T-helper 22 cell (primary cell): ENCODE results near the gene GP1BA.

ENCODE experiments used
- DNase-seq: peaks from one replicate; pipeline ENCODE4 v3.0.0-alpha.2; 2020; ENCODE audit warnings: low read depth

Gene GP1BA

DNA sequence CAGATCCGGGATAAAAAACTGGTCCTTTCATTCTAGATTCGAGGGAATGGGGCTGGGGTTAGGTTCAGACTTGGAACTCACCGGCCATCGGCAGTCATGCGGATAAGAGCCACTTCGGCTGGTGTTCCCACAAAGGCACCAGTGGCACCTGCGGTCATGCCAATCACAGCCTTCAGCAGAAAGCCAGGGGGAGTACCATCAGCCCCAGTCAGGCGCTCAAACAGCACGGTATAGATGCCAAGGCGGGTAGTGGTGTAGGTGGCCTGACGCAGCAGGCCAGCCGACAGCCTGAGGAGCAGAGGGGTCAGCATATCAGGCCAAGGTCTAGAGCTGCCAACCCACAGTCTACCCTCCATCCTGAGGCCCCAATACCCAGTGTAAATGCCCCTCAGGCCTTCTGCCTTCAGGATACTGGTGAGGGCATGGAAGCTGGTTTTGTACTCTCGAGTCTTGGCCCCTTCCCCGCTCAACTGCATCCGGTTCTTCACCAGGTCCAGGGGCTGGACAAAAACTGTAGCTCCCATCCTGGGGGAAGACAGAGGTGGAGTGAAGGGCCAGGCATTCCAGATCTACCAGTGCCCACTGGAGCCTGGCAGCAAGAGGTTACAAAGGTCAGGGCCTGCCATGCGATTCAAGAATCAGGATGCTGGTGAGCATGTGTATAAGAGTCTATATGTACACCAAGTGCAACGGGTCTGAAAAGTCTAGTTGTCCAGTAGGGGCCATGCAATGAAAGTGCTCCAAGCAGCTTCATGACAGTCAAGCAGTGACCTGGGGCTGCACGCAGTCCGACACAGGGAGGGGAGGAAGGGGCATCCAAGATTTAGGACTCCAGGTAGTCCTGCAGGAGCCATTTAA is 6.8 kb downstream of the GP1BA start:
- DNase-seq, result no peak

- DNase-seq, result no peak
These were observed 7.4 kb downstream of the GP1BA start for GRCh38 chr17:4939546-4939795.

DNA sequence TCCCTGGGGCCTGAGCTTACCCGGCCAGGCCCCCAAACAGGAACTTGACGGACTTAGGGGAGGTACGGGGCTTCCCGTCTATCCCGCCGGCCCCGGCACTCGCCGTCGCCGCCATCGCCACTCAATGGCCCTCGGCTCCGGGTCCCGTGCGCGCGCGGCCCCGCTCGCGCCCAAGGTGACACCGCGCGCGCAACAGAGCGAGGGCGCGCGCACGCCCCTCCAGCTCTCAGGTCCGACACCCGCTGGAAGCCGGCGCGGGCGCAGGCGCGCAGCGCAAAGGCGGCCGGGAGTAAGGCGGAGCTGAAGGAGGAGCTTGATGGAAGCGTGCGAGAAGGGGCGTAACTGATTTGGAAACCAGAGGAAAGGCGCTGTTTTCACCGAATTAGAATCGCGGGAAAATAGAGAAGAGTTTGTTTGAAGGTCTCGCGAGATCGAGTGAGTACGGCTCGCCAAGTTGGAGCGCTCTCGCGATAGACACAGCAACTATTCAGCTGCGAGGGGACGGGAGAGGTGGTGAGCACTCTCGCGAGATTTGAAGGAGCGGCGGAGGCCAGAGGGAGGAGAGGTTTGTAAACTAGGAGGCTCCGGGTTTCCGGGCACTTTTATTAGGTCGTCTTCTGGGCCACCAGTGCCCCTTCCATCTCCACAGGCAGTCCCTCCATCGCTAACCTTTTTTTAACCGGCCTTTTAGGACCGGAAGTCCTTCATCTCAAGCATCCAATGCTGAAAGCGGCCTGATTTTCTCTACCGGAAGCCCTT is 7.9 kb downstream of the GP1BA start, which contains the start of the genes RNF167 and SLC25A11:
Gene RNF167, plus strand, starts transcription at position 473 of the 759 bp plus-strand sequence. CDS start 642 bp downstream, outside the sequence.
Gene SLC25A11, minus strand, starts transcription at position 251 of the 759 bp plus-strand sequence. Its CDS starts 136 bp downstream, at position 115.
- DNase-seq, result peak; percentile 96

DNA sequence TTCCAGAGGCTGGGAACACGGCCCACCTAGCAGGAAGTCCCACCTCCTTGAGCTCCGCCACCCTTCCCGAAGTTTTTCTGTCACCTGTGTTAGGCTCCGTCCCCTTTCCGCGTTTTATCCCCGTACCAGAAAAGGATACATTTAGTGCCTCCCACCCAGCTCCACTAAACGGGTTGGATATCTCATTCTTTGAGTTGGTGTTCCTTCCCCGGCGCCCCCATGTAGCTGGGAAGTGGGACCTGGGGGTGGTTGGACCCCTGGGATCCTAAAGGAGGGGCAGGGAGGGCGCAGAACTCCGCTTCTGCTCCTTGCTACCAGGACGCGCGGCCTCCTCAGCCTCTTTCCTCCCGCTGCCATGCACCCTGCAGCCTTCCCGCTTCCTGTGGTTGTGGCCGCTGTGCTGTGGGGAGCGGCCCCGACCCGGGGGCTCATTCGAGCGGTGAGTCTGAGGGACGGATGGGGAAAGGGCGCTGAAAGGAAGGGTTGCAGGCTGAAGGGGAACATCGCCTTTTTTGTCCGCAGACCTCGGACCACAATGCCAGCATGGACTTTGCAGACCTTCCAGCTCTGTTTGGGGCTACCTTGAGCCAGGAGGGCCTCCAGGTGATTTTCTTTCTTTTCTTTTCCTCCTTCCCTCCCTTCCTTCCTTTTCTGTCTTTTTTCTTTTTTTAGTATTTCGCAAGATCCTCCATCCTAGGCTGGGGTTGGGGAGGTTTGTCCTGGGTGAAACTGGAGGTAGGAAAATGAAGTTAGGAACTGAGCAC is 8.7 kb downstream of the GP1BA start:
- peak; percentile 32 for DNase-seq

DNA sequence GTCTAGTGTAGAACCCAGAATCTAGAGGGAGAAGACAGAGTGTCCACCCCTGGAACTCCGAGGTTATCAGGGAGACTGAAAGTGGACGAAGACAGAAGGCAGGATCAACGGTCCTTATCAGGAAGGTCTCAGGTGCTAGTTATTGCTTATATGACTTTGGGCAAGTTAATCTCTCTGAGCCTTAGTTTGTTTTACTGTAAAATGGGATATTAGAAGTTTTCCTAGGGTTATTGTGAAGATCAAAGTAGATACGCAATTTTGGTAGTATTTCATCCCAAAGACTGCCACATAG is 9.2 kb downstream of the GP1BA start:
- DNase-seq, result no peak

- DNase-seq, result no peak
These were observed 10.9 kb downstream of the GP1BA start for GRCh38 chr17:4942760-4943508.

- peak; percentile 42 for DNase-seq
These were observed 12.1 kb downstream of the GP1BA start for GRCh38 chr17:4944163-4944553.

DNA sequence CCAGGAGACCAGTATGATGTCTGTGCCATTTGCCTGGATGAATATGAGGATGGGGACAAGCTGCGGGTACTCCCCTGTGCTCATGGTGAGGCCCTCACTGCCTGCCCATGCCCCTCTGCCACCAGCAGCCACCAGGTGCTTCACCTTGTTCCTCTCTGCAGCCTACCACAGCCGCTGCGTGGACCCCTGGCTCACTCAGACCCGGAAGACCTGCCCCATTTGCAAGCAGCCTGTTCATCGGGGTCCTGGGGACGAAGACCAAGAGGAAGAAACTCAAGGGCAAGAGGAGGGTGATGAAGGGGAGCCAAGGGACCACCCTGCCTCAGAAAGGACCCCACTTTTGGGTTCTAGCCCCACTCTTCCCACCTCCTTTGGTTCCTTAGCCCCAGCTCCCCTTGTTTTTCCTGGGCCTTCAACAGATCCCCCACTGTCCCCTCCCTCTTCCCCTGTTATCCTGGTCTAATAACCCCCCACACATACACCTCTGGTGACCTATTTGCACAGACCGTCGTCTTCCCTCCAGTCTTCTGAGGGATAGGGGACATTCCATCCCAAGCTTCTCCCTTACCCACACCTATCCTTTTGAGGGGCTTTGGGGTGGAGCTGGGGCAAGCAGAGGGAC is 12.6 kb downstream of the GP1BA start:
- no peak for DNase-seq

GRCh38 chr17:4945176-4945943 is 13.3 kb downstream of the GP1BA start:
- DNase-seq, result peak; percentile 72

GRCh38 chr17:4945944-4946280 is 13.8 kb downstream of the GP1BA start:
- no peak for DNase-seq

GRCh38 chr17:4946312-4946976 is 14.4 kb downstream of the GP1BA start:
- DNase-seq, result no peak

- DNase-seq, result no peak
These were observed 14.9 kb downstream of the GP1BA start for GRCh38 chr17:4947010-4947410.

DNA sequence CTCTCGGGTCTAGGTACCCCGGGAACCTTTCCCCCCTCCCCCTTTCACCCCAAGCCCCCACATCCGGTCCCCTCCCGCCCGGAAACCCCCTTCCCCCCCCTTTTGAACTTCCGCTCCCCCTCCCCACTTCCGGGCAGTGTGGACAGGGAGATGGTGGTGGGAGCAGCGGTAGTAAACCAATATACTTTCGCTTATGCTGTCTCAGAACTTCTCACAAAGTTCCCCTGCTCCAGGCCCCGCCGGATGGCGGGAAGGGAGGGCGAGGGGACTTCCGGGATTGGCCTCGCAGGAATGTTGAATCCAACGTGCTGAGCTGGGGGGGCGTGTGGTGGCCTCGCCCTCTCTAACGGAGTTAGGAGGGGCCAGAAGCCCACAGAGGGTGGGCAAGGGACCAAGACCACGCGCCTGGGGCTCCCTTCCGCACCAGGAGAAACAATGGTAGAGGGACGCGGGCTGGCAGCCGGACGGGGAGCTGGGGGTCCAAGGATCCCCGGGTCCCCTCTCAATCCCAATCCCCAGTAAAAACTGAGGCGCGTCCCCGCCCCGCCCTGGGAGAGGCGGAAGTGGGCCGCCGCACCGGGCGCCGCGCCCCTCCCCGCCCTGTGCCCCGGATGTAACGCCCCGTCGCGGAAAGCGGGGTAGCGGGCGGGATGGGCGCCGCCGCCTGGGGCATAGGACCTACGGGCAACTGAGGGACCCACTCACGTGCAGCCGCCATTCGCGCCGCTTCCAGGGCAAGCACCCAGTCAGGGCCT is 15.5 kb downstream of the GP1BA start:
- DNase-seq, result peak; percentile 47

DNA sequence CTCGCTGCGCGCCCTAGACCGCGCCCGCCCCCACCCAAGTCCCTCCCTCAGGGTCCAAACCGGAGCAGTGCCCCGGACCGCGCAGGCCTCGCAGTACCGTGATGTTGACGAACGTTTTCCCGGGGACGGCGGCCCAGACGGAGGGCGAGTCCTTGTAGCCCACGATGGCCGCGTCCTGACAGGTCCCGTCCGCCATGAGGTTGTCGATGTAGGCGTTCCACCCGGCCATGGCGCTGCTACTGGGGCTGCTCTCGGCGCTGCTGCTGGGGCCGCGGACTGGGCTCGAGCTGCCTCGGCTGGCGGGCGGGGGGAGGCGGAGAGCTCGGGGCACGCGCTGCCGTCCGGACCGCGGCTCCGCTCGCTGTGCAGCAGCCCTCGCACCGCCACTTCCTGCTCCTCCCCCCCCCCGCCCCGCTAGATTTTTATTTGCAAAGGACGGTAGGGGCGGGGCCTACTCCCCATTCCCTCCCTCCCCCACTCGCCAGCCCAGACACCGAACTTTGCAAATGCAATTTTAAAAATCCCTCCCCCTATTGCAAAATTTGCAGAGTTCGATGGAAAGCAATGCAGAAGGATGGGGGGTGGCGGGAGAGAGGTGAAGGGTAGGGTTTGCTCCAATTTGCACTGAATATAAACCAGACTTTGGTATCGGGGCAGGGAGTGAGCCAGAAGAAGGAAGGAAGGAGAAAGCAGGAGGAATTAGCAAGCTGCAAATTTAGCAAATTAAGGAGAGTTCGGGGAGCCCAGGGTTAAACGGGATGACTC is 16.3 kb downstream of the GP1BA start, which contains the start of gene PFN1:
Gene PFN1, minus strand, starts transcription at position 365 of the 765 bp plus-strand sequence. Its CDS starts 136 bp downstream, at position 229.
- DNase-seq, result peak; percentile 83

GRCh38 chr17:4948931-4949320 is 16.8 kb downstream of the GP1BA start:
- DNase-seq, result peak; percentile 56

- DNase-seq, result peak; percentile 68
These were observed 17.4 kb downstream of the GP1BA start for GRCh38 chr17:4949321-4950074.

DNA sequence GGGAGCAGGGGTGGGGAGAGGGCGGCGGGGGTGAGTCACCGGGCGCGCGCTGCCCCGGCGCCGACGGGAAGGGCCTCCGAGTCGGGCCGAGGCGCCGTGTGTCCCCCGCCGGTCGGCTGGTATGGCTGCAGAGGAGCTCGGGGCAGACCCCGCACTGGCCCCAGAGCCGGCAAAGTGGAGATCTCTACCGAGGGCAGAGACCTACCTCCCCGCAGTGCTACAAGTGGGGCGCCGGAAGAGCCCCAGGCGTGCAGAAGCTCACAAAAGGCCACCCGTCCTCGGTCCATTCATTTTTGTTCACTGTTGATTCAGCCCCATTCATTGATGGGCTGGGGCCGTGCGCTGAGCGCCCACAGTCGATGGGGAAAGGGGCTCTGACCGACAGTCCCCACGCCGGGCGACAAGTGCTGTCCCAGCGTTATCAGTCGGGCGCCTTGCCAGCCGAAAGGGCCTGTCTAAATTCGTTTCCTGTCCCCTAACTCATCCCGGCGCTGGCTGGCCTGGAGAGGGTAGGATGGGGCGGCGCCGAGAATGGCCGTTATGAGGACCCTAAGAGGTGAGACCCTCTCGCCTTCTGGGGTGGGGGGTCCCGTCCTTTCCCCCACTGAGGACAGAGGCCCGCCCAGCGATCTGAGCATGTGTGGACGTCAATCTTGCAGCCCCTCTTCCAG is 18.1 kb downstream of the GP1BA start:
- DNase-seq, result no peak
